ENCODE results near the gene TUBB6. TPM values are rescaled to one million over a fixed set of nuclear protein-coding genes. Genes with fewer than 3 reads are reported as not detected.

Gene TUBB6
- total RNA-seq, 1 experiment from 2014 or later = 149 TPM

- Histone ChIP-seq H3K27me3 (replicated peaks; ENCODE audit: control insufficient read depth, insufficient read depth, low read length) (no peaks in the 10 kb centered on the region), H3K4me3 (ENCODE audit: low read depth, low read length) (no peak overlapping the region), H3K36me3 (ENCODE audit: control insufficient read depth, insufficient read depth, low read length) (peaks cover 4% of the 10 kb centered on the region; the same call in 1 of the 2 replicates), H3K9me3 (peaks cover 18% of the 10 kb centered on the region), H3K4me1 (0 out of 2 replicates have a peak, but pooled peaks cover 2% of the 10 kb centered on the region)
- TF ChIP-seq CTCF (IDR thresholded peaks at IDR 0.05; ENCODE audit: insufficient read depth in 1 of 2, low read depth in 1 of 2, low read length in 1 of 2, severe bottlenecking in 1 of 2, unreplicated experiment in 1 of 2) = no peak
- Mint-ChIP-seq H3K27me3 (ENCODE audit: insufficient read depth, unreplicated experiment) (no peaks in the 10 kb centered on the region), H3K36me3 (ENCODE audit: insufficient read depth, unreplicated experiment) (peaks cover 83% of the 10 kb centered on the region), H3K27ac (ENCODE audit: unreplicated experiment) (no peak overlapping the region), H3K9me3 (ENCODE audit: unreplicated experiment) (no peaks in the 10 kb centered on the region), H3K4me3 (ENCODE audit: unreplicated experiment) (no peak overlapping the region), H3K4me1 (ENCODE audit: low read depth, unreplicated experiment) (no peaks in the 10 kb centered on the region)
- DNase-seq = no peak
- intact Hi-C loops (cut with micrococcal nuclease; ENCODE audit: unreplicated experiment) = no loop called here
- CTCF ChIA-PET = interaction anchor here (1.0 kb wide), 1 partner anchor 13 kb away, joined by 3 read pairs; no protein-coding TSS in a partner anchor
- BruUV-seq (replicated peaks) = no TSS peak
- POLR2A ChIA-PET = no interaction called here
Observed at GRCh38 chr18:12315490-12315889, 7.4 kb downstream of the TUBB6 start.

- no peaks in the 10 kb centered on the region for H3K27me3 ChIP-seq (replicated peaks; ENCODE audit: control insufficient read depth, insufficient read depth, low read length)
- DNase-seq = no peak
- no peak for TF ChIP-seq CTCF (IDR thresholded peaks at IDR 0.05; ENCODE audit: insufficient read depth in 1 of 2, low read depth in 1 of 2, low read length in 1 of 2, severe bottlenecking in 1 of 2, unreplicated experiment in 1 of 2)
- no peaks in the 10 kb centered on the region for H3K4me1 Mint-ChIP-seq (ENCODE audit: low read depth, unreplicated experiment)
- peaks cover 14% of the 10 kb centered on the region for H3K9me3 ChIP-seq
- intact Hi-C loops (cut with micrococcal nuclease; ENCODE audit: unreplicated experiment) = no loop called here
- H3K9me3 Mint-ChIP-seq (ENCODE audit: unreplicated experiment) = no peaks in the 10 kb centered on the region
- no peak overlapping the region for H3K27ac Mint-ChIP-seq (ENCODE audit: unreplicated experiment)
- H3K36me3 ChIP-seq (ENCODE audit: control insufficient read depth, insufficient read depth, low read length) = 0 out of 2 replicates have a peak, but pooled peaks cover 1% of the 10 kb centered on the region
- 0 out of 2 replicates have a peak, but pooled peaks cover 2% of the 10 kb centered on the region for H3K4me1 ChIP-seq
- CTCF ChIA-PET = no interaction called here
- no peak overlapping the region for H3K4me3 Mint-ChIP-seq (ENCODE audit: unreplicated experiment)
- peaks cover 83% of the 10 kb centered on the region for H3K36me3 Mint-ChIP-seq (ENCODE audit: insufficient read depth, unreplicated experiment)
- no peak overlapping the region for H3K4me3 ChIP-seq (ENCODE audit: low read depth, low read length)
- no peaks in the 10 kb centered on the region for H3K27me3 Mint-ChIP-seq (ENCODE audit: insufficient read depth, unreplicated experiment)
- BruUV-seq (replicated peaks) = no TSS peak
- POLR2A ChIA-PET = interaction anchor here (0.6 kb wide), 1 partner anchor 27 kb away, joined by 4 read pairs; no protein-coding TSS in a partner anchor
Observed at GRCh38 chr18:12315911-12316310, 7.9 kb downstream of the TUBB6 start.

- peaks cover 77% of the 10 kb centered on the region for H3K36me3 Mint-ChIP-seq (ENCODE audit: insufficient read depth, unreplicated experiment)
- H3K27me3 Mint-ChIP-seq (ENCODE audit: insufficient read depth, unreplicated experiment) = no peaks in the 10 kb centered on the region
- Histone ChIP-seq H3K4me3 (ENCODE audit: low read depth, low read length) (no peak overlapping the region), H3K36me3 (ENCODE audit: control insufficient read depth, insufficient read depth, low read length) (0 out of 2 replicates have a peak, but pooled peaks cover 1% of the 10 kb centered on the region), H3K27me3 (replicated peaks; ENCODE audit: control insufficient read depth, insufficient read depth, low read length) (no peaks in the 10 kb centered on the region), H3K4me1 (0 out of 2 replicates have a peak, but pooled peaks cover 2% of the 10 kb centered on the region), H3K9me3 (no peaks in the 10 kb centered on the region)
- no TSS peak for BruUV-seq (replicated peaks)
- no peak overlapping the region for H3K4me3 Mint-ChIP-seq (ENCODE audit: unreplicated experiment)
- no peak for TF ChIP-seq CTCF (IDR thresholded peaks at IDR 0.05; ENCODE audit: insufficient read depth in 1 of 2, low read depth in 1 of 2, low read length in 1 of 2, severe bottlenecking in 1 of 2, unreplicated experiment in 1 of 2)
- ChIA-PET CTCF (interaction anchor here (1.7 to 2.1 kb wide), 2 partner anchors 10 to 39 kb away, joined by 6 to 8 read pairs; no protein-coding TSS in a partner anchor), POLR2A (interaction anchor here (1.0 to 1.5 kb wide), 2 partner anchors 39 to 60 kb away, joined by 3 to 5 read pairs; partner anchors contain the start of gene AFG3L2)
- H3K9me3 Mint-ChIP-seq (ENCODE audit: unreplicated experiment) = no peaks in the 10 kb centered on the region
- H3K4me1 Mint-ChIP-seq (ENCODE audit: low read depth, unreplicated experiment) = no peaks in the 10 kb centered on the region
- intact Hi-C loops (cut with micrococcal nuclease; ENCODE audit: unreplicated experiment) = no loop called here
- H3K27ac Mint-ChIP-seq (ENCODE audit: unreplicated experiment) = peak overlapping the region; percentile 26
- DNase-seq = no peak
Observed at GRCh38 chr18:12317664-12318333, 9.8 kb downstream of the TUBB6 start.
